Measurements from ENCODE around the gene SAPCD1. TPM values are rescaled to one million over a fixed set of nuclear protein-coding genes. Genes with fewer than 3 reads are reported as not detected.
A peak's percentile ranks its signal among the peaks of the same experiment; 100 is the strongest.

The SAPCD1 gene
- total RNA-seq, 4 donors from 2014 or later, result 0.83 TPM; not detected in 3

- DNase-seq (ENCODE audit: extremely low spot score), result no peak
- intact Hi-C loops (cut with DNase I), result no loop called here
- H3K36me3 ChIP-seq, result peaks cover 21 to 32% (median 26%) of the 10 kb centered on the region in 4 donors
- H3K4me3 ChIP-seq, result no peak overlapping the region
- 91% methylated on average over 26 of the region's 32 CpGs for WGBS
- no peak overlapping the region for H3K27ac ChIP-seq (replicated peaks in 1 of 4)
- H3K4me1 ChIP-seq, result peaks cover 12 to 22% (median 16%) of the 10 kb centered on the region in 4 donors
- TF ChIP-seq POLR2AphosphoS5 (IDR thresholded peaks at IDR 0.05) (no peak), POLR2A (IDR thresholded peaks at IDR 0.05; ENCODE audit: low read depth) (no peak), EP300 (IDR thresholded peaks at IDR 0.05) (no peak)
- TF ChIP-seq, protein P1, sequence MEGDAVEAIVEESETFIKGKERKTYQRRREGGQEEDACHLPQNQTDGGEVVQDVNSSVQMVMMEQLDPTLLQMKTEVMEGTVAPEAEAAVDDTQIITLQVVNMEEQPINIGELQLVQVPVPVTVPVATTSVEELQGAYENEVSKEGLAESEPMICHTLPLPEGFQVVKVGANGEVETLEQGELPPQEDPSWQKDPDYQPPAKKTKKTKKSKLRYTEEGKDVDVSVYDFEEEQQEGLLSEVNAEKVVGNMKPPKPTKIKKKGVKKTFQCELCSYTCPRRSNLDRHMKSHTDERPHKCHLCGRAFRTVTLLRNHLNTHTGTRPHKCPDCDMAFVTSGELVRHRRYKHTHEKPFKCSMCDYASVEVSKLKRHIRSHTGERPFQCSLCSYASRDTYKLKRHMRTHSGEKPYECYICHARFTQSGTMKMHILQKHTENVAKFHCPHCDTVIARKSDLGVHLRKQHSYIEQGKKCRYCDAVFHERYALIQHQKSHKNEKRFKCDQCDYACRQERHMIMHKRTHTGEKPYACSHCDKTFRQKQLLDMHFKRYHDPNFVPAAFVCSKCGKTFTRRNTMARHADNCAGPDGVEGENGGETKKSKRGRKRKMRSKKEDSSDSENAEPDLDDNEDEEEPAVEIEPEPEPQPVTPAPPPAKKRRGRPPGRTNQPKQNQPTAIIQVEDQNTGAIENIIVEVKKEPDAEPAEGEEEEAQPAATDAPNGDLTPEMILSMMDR (IDR thresholded peaks at IDR 0.05), result no peak
- no peaks in the 10 kb centered on the region for H3K9me3 ChIP-seq
- H3K27me3 ChIP-seq, result no peaks in the 10 kb centered on the region
Measured at GRCh38 chr6:31775633-31776484, 13.4 kb downstream of the SAPCD1 start.

DNA sequence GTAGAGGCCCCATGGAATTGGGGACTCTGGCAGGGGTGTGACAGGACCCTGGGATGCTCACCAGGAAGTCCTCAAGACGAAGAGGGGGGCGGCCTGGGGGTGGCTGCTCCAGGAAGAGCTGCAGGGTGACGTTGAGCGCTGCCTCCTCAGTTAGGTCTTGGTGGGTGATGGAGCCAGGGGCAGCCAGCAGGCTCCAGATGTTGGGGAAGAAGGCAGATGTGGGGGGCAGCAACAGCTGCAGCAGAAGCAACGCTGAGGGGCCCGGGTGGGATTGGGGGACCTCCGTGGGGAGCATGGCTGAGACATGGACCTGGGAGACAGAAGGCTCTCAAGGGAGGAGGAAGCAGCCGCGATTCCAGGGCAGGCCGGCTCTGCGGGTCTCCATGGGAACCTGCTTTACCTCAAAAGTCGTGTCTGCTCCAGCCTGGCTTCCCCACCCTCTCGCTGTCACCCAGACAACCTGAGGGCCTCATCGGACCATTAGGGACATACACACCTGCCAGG lies 14.1 kb downstream of the SAPCD1 start:
- peaks cover 21 to 39% (median 33%) of the 10 kb centered on the region in 4 donors for H3K36me3 ChIP-seq
- 46% methylated on average over 12 of the region's 14 CpGs for WGBS
- no peak for TF ChIP-seq POLR2A (IDR thresholded peaks at IDR 0.05; ENCODE audit: low read depth)
- TF ChIP-seq POLR2AphosphoS5 (IDR thresholded peaks at IDR 0.05), result no peak
- TF ChIP-seq EP300 (IDR thresholded peaks at IDR 0.05), result no peak
- TF ChIP-seq, protein P1 (IDR thresholded peaks at IDR 0.05), result no peak
- H3K27ac ChIP-seq (replicated peaks in 1 of 4), result peak overlapping the region in 3 of 4 donors; percentile 28 to 41 (median 33)
- no peaks in the 10 kb centered on the region for H3K9me3 ChIP-seq
- intact Hi-C loops (cut with DNase I), result no loop called here
- H3K4me3 ChIP-seq, result peak overlapping the region in 2 of 4 donors; percentile 9 to 14
- peaks cover 12 to 22% (median 16%) of the 10 kb centered on the region in 4 donors for H3K4me1 ChIP-seq
- H3K27me3 ChIP-seq, result no peaks in the 10 kb centered on the region
- DNase-seq (ENCODE audit: extremely low spot score), result no peak

GRCh38 chr6:31776989-31777666 lies 14.7 kb downstream of the SAPCD1 start, which contains the start of gene VWA7:
VWA7 (minus strand) TSS chr6:31777328; CDS start chr6:31776779, 549 bp downstream.
- Histone ChIP-seq H3K4me3 (peak within 1 kb of the TSS in 3 of 4 donors; percentile 5 to 14 (median 9)), H3K4me1 (peaks cover 12 to 22% (median 16%) of the 10 kb centered on the region in 4 donors), H3K9me3 (no peaks in the 10 kb centered on the region), H3K36me3 (peaks cover 25 to 44% (median 39%) of the 10 kb centered on the region in 4 donors), H3K27ac (replicated peaks in 1 of 4) (peak within 1 kb of the TSS in 3 of 4 donors; percentile 28 to 41 (median 33)), H3K27me3 (no peaks in the 10 kb centered on the region)
- WGBS, result 19% methylated on average over 15 of the region's 15 CpGs
- no peak for DNase-seq (ENCODE audit: extremely low spot score)
- TF ChIP-seq POLR2AphosphoS5 (IDR thresholded peaks at IDR 0.05), result peak in 1 of 2 donors; percentile 22
- TF ChIP-seq, protein P1 (IDR thresholded peaks at IDR 0.05), result no peak
- intact Hi-C loops (cut with DNase I), result no loop called here

- intact Hi-C loops (cut with DNase I), result no loop called here
- peak overlapping the region in 1 of 4 donors; percentile 41 for H3K27ac ChIP-seq (replicated peaks in 1 of 4)
Measured at GRCh38 chr6:31777667-31778050, 15.2 kb downstream of the SAPCD1 start.

More at GRCh38 chr6:31777667-31778050, 15.2 kb downstream of the SAPCD1 start:
- 90% methylated on average over 2 of the region's 5 CpGs for WGBS
- H3K9me3 ChIP-seq, result no peaks in the 10 kb centered on the region
- no peaks in the 10 kb centered on the region for H3K27me3 ChIP-seq
- H3K4me1 ChIP-seq, result peaks cover 12 to 22% (median 16%) of the 10 kb centered on the region in 4 donors
- H3K4me3 ChIP-seq, result no peak overlapping the region
- no peak for TF ChIP-seq EP300 (IDR thresholded peaks at IDR 0.05)
- TF ChIP-seq POLR2A (IDR thresholded peaks at IDR 0.05; ENCODE audit: low read depth), result no peak
- TF ChIP-seq, protein P1 (IDR thresholded peaks at IDR 0.05), result no peak
- no peak for TF ChIP-seq POLR2AphosphoS5 (IDR thresholded peaks at IDR 0.05)
- H3K36me3 ChIP-seq, result peaks cover 31 to 50% (median 44%) of the 10 kb centered on the region in 4 donors
- no peak for DNase-seq (ENCODE audit: extremely low spot score)
